GM21526 (cell line): ENCODE results near the gene RUBCNL.
"Not testable (repeated sequence)": the region's sequence is repeated elsewhere in the genome, so short reads cannot be mapped to it uniquely, and the experiment has no call there.

ENCODE experiments used
- ATAC-seq: cut with Tn5 transposase; IDR thresholded peaks from one replicate; pipeline ENCODE4 v1.9.1; 2021; ENCODE audit warnings: moderate library complexity; ENCODE audit not compliant: unreplicated experiment, low FRiP score

RUBCNL gene, protein sequence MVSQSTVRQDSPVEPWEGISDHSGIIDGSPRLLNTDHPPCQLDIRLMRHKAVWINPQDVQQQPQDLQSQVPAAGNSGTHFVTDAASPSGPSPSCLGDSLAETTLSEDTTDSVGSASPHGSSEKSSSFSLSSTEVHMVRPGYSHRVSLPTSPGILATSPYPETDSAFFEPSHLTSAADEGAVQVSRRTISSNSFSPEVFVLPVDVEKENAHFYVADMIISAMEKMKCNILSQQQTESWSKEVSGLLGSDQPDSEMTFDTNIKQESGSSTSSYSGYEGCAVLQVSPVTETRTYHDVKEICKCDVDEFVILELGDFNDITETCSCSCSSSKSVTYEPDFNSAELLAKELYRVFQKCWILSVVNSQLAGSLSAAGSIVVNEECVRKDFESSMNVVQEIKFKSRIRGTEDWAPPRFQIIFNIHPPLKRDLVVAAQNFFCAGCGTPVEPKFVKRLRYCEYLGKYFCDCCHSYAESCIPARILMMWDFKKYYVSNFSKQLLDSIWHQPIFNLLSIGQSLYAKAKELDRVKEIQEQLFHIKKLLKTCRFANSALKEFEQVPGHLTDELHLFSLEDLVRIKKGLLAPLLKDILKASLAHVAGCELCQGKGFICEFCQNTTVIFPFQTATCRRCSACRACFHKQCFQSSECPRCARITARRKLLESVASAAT

DNA sequence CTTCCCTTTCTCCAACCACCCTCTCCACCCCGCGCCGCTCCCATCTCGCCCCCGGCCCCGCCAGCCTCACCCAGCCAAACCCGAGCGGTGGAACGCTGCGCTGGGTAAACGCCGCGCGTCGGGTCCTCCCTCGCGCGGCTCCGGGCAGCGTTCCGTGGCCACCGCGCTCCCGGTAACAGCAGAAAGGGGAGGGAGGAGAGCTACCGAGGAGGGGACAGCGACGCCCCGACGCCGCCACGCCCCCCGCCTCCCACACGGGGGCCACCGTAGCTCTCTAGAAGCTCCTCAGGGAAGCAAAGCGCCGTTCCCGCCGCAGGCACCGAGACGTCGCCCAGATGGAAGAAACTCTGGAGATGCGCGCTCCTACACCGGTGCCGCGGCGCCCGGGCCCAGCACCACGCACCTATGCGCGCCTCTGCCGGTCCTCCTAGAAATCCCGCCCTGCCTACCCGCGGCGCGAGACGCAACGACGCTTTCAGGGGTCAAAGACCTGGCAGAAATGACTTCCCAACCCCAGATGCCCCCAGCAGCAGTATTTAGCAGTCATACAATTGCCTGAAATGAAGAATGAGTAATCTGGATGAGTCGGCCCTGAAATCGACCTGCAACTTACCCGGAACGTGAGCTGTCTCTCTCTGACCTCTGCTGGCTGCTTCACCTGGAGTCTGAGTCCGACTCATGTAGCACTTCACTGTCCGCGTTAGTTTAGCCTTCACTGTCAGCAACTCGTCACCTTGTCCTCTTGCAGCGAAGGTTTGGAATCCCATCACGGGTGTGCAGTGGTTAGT is at the start of gene RUBCNL:
TSS of gene RUBCNL (minus strand) at position 189 of the 788 bp plus-strand sequence. CDS start 14,777 bp downstream, outside the sequence.
- ATAC-seq = peak; percentile 31

DNA sequence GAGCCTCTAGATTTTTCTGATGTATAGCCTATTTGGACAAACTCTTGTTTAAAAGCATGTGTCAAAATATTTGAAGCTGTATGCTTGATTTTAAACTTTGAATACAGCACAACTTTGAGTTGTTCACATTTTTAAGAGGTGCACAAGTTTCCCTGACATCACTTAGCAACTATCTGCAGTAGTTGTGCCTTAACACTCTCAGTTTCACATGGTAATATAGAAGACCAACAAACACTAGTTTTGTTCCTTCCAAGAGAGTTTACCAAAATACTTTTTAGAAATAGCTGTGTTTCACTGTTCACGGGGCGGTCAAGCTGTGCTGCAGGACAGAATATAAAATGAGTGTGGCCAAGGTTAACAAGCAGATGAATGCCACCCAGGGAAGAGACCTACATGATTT is 42.5 kb upstream of the RUBCNL start:
- not testable (repeated sequence) for ATAC-seq

DNA sequence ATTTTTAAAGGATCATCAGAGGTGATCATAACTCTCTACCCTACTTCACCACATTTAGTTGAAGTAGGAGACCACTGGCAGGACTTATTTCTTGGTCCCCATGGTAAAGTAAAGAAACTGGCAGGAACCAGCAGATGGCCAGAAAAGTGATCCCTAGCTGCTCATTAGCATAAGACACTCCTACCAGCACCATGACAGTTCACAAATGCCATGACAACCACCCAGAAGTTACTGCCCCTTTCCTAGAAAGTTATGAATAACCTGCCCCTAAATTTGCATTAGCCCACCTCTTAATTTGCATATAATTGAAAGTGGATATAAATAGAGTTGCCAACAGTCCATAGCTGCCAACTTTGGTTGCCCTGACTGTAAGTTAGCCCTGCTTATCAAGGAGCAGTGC is 18.4 kb upstream of the RUBCNL start:
- ATAC-seq = no peak

DNA sequence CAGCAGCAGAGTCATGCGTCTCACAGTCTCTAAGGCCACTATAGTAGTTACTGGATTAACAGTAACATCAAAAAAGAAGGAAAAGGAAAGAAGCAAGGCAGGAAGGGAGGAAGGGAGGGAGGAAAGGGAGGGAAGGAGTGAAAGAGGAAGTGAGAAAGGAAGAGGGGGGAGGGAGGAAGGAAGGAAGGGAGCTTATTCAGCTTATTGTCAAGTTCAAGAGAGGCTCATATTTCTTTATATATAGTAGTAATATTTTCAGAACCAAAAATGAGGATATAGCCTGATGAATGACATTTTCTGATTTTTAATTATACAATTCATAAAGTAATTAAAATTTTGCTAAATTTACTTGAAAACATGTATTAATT is 17.7 kb upstream of the RUBCNL start:
- no peak for ATAC-seq

DNA sequence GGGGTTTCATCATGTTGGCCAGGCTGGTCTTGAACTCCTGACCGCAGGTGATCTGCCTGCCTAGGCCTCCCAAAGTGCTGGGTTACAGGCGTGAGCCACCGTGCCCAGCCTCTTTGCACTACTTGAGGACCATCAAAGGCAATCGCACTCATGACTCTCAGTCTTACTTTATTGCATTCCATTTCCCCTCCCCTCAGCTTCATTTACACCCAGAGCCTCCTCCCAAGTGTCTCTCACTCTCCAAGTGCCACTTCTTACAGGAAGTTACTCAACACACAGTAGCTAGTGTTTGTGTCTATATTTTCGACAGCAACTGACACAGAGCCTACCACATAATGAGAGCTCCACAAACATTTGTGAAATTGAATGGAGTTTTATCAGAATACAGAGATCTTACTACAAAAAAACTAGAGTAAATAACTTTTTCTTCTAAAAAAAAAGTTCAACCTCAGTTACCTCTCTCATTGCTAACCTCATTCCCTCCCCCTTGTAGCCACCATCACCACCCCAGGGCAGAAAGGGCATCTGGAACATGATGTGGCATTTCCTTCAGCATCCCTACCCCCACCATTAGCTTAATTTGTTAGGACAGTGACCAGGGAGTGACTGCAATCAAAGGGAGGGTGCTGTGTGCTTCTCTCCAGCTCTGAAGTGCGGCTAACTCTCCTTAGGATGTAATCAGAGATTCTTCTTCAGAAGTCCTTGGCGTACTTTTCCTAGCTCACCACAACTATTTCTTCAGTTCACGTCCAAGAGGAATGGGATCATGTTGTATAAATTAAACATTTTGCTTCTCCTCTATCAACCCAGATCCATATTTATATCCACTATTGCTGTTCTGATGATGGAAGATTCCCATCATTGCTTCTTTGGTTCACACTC is 17.0 kb upstream of the RUBCNL start:
- no peak for ATAC-seq

DNA sequence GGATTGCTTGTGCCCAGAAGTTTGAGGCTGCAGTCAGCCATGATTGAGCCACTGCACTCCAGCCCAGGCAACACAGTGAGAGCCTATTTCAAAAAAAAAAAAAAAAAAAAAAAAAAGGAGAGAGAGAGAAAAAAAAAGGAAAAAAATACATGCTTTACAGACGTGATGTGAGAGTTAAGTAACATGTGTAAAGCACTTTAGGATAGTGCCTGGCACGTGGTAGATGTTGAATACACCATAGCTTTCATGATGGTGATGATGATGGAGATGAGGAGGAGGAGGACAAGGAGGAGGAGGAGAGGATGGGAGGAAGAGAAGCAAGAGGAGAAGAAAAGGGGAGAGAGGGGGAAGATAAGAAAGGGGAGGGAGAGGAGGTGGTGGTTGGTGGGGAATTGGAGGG is 15.1 kb upstream of the RUBCNL start:
- no peak for ATAC-seq

DNA sequence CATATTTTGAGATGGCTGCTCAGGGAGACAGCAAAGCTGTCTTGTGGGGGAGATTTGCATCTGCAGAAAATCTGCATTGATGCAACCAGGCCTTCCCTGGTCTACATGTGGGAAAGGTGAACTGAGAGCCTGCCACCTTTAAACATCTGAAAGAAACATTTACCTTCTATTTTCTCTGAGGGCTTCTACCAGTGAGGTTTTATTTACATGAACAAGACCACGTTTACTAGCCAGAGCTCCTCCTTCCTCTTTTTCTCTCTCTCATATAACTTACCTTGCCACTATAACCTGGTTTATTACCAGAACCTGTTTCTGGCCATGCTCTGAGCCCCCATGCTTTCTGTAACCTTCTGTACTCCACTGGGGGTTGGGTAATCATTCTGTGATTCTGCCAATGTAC is 14.4 kb upstream of the RUBCNL start:
- peak; percentile 51 for ATAC-seq

DNA sequence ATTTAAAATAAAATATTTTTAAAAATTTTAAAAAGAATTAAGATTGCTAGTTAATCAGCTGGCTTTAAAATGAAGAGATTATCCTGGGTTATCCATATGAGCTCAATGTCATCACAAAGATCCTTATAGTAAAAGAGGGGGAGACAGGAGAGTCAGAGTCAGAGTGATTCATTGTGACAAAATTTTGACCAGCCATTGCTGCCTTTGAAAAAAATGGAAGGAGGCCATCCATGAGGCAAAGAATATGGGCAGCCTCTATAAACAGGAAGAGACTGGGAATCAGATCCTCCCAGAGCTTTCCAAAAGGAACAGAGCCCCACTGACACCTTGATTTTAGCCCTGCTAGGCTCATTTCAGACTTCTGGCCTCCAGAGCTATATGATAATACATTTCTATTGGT is 9.3 kb upstream of the RUBCNL start:
- no peak for ATAC-seq

DNA sequence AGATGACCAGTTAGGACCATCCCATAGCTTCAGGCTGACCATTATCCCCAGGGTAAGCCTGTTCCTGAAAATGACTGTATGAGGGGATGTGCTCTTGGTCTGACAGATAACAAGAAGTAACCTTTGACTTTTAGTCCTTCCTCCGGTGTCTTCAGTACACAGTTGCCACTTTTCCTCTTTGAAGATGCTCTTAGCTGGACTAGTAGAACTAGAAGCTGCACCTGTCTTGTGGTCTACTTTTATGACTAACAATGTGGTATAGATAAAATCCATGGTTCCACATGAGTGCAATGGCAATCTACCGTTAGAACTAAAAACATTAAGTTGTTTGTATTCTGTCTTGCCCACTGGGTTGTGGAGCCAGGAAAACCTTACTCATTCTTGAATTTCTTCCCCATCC is 5.9 kb upstream of the RUBCNL start:
- no peak for ATAC-seq

DNA sequence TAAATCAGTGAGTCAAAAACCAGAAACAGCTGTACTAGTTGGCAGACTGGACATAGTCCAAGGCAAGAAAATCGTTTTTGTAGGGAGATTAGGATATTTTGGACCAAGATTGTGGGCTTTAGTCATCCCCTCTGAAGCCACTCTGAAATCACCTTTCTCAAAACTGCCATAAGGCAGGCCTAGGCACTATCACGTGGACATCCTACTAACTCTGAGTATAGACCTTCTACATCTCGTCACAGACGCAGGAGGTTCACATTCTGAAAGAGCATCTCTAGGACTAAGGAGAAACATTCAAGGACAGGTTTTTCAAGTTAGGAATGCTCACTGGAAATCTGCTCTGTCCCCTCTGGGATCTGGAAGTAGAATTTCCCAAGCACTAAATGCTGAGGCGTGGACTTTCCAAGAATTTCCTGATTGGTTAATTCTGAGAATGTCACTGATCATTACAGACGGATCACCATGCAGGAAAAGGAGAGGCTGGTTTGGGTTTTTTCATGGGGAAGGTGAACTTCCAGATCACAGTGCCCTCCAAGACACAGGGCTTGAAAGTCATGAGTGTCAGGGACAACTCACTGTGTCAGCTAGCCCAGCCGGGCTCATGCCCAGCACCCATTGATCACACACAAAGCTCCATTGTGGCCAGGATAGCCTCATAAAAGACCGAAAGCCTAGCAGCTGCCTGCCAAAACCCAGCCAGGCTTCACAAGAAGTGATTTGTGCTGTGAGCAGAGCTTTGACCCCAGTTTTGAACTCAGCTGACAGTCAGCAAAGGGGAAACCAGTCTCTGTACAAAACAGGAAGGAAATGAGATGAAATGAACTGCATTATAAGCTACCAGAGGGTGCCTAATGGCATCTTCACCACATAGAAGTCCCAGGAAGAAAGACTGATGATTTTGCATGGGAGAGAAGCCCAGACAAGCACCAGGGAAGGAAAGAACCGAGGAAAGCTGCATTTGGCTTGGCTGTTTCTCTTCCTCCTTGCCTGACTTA is 2.7 kb upstream of the RUBCNL start:
- ATAC-seq = peak; percentile 40

DNA sequence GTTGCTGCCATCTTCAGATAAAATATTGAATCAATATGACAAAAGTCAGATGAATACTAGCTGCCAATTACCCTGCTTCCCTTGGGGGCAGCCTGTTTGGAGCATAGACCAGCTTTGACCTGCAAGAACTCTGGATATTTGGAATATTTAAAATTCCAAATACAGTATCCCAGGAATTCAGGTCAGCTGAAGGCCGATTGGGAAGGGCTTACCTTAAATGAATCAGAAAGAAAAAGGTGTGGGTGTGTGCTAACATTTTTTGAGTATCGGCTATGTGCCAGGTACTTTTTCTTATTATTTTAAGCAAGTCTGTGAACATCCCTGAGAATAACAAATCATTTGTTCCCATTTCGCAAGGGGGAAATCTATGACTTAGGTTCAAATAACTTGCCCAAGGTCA is 1.8 kb upstream of the RUBCNL start:
- ATAC-seq = no peak

DNA sequence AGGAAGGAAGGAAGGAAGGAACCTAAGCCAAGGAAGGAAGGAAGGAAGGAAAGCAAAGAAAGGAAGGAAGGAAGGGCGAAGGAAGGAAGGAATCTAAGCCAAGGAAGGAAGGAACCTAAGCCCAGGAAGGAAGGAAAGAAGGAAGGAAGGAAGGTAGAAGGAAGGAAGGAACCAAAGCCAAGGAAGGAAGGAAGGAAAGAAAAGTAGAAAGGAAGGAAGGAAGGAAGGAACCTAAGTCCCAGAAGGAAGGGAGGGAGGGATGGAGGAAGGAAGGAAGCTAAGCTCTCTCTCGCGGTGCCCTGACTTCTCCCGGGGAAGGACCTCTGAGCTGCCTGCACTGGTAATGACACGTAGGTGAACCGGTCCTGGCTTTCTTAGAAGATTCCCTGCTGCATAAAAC is 1.3 kb upstream of the RUBCNL start:
- ATAC-seq = no peak

DNA sequence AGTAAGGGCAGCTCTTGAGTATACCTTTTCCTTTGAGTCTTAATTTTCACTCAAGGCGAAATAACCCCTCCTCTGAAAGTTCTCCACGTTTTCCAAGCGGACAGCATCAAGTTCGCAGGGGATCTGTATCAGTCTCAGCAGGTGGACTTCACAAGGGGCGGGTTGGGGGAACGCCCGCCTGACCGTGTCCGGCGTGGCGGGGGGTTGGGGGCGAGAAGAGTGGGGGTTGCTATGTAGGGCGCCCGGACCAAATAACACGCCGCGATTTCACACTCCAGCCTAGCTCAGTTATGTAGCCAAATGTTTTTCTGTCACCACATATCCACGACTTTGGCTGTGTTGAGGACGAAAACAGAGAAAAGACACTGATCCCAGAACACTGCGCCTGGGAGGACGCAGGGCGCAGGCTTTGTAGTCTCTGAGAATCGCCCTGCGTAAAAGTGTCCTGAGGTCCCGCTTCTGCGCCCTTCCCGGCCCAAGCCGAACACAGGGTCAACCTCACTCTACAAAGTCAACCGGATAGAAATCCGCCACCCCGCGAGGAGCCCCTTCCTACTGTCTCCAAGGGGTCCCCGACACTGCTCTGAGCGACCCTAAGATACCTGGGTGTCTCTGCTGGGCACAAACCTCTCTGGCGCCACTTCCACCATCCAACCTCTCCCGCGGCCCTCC is 524 bp downstream of the RUBCNL start:
- ATAC-seq = peak; percentile 3

DNA sequence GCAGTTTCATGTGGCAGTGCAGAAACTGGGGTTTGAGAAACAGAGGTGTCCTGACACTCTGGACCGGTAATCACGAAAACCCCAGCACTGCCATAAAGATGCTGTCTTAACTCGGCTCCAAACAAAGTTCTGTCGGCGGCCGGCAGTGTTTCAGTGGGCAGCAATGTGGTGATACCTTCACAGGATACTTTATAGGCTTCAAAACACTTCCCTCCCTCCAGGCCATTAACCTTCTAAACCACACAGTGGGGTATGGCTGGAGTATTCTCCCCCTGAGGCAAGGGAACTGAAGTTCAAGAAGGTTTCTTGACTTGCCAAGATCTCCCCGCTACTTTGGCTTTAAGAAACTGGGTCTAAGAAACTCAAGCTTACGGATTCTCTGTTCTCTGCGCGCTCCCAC is 1.1 kb downstream of the RUBCNL start:
- no peak for ATAC-seq

DNA sequence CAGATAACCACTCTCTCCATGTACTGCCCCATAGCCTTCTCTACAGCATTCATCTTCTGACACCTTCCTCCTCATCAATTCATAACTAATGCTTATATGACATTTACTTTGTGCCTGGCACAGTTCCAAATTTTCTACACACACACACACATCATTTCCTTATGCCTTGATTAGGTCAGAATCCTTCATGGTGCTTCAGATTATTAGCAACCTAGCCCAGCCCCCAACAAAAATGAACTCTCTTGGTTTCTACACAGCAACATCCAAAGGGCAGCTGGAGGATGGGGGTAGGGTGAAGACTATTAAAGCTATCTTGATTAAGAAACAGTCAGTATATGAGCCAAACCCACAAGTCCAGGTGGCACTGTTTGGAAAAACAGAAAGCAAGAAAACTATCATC is 3.7 kb downstream of the RUBCNL start:
- ATAC-seq = no peak

DNA sequence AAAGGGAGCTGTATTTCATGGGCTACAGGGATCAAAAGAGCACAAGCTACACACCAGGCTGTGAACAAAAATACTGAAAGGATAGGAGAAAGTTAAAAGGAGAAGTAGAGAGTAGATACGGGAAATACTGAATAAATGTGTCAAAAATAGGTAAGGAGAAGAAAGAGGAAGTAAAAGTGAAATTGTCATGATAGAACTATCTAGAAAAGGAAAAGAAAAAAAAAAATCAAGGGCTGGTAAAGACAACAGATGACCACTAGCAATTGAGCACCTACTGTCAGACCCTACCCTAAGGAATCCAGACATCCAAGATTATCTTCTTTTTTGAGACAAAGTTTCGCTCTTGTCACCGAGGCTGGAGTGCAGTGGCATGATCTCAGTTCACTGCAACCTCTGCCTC is 4.8 kb downstream of the RUBCNL start:
- peak; percentile 22 for ATAC-seq

DNA sequence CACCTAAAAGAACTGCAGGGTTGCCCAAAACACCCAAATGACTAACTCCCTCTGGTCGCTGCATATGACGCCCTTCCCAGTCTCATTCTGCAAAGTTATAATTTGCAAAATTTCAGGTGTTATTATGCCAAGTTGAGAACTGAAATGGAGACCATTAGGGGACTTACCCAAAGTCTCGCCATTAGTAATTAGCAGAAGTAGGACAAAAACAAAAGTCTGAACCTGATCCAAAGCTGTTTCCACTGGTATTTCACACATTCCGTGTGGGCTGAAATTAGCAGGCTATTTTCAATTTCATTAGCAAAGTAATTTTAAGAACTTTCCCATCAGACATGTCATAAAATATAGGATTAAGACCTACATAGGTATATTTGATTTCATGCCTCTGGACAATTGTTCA is 6.8 kb downstream of the RUBCNL start:
- ATAC-seq = no peak

DNA sequence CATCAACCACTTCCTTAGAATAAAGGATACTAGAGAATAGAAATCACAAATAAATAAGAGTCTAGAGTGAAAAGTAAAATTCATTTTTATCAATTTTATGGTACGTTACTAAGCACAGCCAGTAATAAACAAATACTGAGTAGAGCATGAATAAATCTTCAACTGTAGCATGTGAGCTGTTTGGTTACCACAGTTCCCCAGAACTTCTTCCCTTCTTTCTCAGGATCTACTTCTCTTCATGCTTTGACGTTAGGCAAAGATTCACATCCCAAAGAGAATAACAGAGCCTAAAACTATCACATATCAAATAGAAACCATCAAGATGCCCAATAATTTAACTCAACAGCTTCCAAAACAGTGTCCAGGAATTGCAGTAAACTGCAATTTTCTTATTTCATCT is 7.4 kb downstream of the RUBCNL start:
- ATAC-seq = no peak

DNA sequence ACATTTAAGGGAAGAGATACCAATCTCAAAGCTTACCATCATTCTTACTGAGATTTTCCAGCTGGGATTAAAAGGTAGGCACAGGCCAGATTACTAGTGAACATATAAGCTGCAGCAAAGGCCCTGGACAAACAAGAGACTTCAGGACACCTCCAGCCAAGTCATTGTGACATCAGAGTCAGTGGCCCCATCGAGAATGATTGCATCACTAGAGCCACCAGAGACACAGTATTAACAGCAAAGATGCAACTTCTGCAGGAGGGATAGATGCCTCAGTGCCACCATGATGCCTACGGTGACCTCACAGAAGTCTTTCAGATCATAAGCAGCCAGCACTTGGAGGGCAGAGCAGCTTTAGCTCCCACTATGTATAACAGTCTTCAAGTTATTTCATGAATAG is 8.6 kb downstream of the RUBCNL start:
- no peak for ATAC-seq
